GM06990 (cell line): Measurements from ENCODE around the gene ATXN7L1.

Experiments used
- DNase-seq: peaks from one replicate; pipeline ENCODE4 v3.0.0-alpha.2; 2011; ENCODE audit not compliant: insufficient read length; ENCODE audit errors: extremely low read depth
- H3K27me3 ChIP-seq: replicated peaks from 2 replicates; pipeline ENCODE4 v1.6.0; 2011; ENCODE audit warnings: low read length; ENCODE audit not compliant: control insufficient read depth, insufficient read depth
- H3K36me3 ChIP-seq: 2 replicates; pipeline ENCODE4 v1.5.1; 2011; ENCODE audit warnings: low read length; ENCODE audit not compliant: control insufficient read depth, insufficient read depth
- H3K4me3 ChIP-seq: replicated peaks from 2 replicates; pipeline ENCODE4 v1.5.1; 2011; ENCODE audit warnings: low read depth, mild to moderate bottlenecking, control low read depth, low read length
- TF ChIP-seq, protein P1 (sequence below): IDR thresholded peaks from 2 replicates; pipeline ENCODE4 v1.5.1; 2011; ENCODE audit warnings: low read length, control low read depth, mild to moderate bottlenecking, inconsistent platforms; ENCODE audit not compliant: insufficient read depth, poor library complexity, severe bottlenecking

The ATXN7L1 gene

DNA sequence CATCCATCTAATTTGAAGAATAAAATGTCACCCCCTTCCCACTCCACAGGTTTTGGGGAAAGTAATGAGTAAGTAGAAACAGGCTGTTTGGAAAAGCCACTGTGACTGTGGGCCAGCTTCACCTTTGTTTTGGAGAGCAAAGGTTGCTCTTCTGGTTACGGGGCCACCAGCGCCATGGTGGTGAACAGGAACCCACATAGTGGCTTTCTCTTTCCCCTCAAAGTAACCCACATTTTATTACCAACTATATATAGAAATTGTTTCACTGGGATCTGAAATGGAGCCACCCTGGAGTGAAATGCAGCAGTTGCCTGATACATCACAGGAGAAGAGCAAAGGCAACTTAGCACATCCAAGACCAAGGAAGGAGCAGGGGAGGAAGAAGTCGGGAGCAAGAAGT, 182.8 kb downstream of the ATXN7L1 start:
- DNase-seq: no peak
- Histone ChIP-seq H3K36me3 (no peaks in the 10 kb centered on the region), H3K4me3 (no peak overlapping the region), H3K27me3 (no peaks in the 10 kb centered on the region)
- TF ChIP-seq, protein P1, sequence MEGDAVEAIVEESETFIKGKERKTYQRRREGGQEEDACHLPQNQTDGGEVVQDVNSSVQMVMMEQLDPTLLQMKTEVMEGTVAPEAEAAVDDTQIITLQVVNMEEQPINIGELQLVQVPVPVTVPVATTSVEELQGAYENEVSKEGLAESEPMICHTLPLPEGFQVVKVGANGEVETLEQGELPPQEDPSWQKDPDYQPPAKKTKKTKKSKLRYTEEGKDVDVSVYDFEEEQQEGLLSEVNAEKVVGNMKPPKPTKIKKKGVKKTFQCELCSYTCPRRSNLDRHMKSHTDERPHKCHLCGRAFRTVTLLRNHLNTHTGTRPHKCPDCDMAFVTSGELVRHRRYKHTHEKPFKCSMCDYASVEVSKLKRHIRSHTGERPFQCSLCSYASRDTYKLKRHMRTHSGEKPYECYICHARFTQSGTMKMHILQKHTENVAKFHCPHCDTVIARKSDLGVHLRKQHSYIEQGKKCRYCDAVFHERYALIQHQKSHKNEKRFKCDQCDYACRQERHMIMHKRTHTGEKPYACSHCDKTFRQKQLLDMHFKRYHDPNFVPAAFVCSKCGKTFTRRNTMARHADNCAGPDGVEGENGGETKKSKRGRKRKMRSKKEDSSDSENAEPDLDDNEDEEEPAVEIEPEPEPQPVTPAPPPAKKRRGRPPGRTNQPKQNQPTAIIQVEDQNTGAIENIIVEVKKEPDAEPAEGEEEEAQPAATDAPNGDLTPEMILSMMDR: no peak

DNA sequence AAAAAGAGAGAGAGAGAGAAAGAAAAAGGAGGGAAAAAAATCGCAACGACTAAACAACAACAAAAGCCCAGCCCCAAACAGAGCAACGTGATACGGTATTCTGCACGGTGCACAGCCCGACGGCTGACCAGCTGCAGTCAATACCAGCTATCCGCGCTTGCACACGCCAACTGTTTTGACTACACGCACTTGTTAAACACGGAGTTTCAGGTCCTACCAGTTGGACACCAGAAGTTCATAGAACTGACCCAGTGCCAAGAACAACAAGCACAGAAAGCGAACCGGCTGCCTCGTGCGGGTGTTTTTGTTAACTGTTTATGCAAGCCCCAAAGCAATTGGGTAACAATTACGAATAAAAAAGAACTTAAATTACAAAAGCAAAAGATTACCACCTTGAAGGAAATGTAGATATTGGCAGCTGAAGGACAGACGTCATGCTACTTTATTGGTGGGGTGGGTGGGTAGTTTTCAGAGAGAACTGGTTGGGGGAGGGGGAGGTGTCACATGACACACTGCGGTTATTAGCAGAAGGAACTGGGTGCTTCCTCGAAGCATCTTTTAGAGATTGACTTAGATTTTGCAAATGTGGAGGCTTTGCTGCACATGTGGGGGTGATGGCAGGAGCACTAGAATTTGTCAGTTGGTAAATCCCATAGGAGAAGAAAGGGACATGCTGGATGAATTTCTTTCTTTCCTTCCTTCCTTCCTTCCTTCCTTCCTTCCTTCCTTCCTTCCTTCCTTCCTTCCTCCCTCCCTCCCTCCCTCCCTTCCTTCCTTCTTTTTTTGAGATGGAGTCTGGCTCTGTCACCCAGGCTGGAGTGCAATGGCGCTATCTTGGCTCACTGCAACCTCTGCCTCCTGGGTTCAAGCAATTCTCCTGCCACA, 184.5 kb downstream of the ATXN7L1 start:
- peak; percentile 32 for DNase-seq
- H3K27me3 ChIP-seq: no peaks in the 10 kb centered on the region
- H3K4me3 ChIP-seq: peak overlapping the region; percentile 60
- TF ChIP-seq, protein P1: no peak
- H3K36me3 ChIP-seq: no peaks in the 10 kb centered on the region

DNA sequence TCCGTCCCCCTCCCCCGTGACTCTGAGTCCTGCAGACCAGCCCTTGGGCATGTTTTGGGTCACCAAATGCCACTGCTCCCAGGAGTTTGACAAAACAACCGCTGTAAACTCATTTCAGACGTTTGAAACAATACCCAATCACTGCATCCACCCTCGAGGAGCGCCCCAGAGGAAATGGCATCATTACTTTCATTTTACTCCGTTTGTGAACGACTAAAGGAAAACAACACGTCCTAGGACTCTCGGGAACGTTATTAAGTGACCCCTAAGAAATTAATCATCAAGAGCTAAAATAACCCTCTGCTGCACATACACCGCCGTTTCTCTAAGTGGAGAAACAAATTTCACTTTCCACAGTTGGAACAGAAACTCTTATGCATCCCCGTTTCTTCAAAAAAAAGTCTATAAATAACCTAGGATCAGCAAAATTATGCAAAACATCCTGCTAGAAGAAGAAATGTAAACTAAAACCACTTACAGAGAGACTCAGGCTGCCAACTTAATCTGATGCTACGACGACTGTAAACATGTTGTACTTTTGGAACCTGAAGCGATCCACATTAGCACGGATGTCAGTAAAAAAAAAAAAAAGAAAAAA, 185.2 kb downstream of the ATXN7L1 start:
- TF ChIP-seq, protein P1: no peak
- Histone ChIP-seq H3K4me3 (peak overlapping the region; percentile 60), H3K27me3 (no peaks in the 10 kb centered on the region), H3K36me3 (no peaks in the 10 kb centered on the region)
- DNase-seq: peak; percentile 20

DNA sequence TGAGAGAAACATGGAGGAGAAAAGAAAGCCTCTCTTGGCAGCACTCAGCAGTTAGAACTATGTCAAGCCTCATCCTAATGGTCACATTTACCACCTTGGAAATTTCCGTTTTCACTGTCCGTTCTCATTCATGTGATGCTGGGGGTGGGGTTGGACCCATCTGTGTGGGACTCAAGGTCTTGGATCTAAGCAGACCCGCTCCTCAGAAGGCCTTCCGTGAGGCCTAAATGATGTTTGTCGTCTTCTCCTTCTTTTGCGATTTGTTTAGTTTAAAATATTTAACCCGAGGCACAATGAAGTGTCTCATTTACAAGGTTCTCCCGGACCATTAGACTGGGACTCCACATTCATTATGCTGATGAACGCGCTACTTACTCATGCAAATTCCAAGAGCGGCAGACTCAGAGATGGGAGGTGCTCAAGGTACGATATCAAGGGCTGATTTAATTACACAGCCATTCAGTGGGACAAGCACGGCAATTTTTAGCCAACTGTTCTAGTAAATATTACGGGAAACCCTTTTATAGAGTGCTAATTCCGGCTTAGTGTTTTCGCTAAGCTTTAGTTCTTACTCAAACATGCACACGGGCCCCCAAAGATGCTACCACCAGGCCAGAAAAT, 186.0 kb downstream of the ATXN7L1 start:
- H3K27me3 ChIP-seq: no peaks in the 10 kb centered on the region
- H3K36me3 ChIP-seq: no peaks in the 10 kb centered on the region
- TF ChIP-seq, protein P1: no peak
- no peak overlapping the region; the same call in 1 of the 2 replicates for H3K4me3 ChIP-seq
- DNase-seq: no peak

DNA sequence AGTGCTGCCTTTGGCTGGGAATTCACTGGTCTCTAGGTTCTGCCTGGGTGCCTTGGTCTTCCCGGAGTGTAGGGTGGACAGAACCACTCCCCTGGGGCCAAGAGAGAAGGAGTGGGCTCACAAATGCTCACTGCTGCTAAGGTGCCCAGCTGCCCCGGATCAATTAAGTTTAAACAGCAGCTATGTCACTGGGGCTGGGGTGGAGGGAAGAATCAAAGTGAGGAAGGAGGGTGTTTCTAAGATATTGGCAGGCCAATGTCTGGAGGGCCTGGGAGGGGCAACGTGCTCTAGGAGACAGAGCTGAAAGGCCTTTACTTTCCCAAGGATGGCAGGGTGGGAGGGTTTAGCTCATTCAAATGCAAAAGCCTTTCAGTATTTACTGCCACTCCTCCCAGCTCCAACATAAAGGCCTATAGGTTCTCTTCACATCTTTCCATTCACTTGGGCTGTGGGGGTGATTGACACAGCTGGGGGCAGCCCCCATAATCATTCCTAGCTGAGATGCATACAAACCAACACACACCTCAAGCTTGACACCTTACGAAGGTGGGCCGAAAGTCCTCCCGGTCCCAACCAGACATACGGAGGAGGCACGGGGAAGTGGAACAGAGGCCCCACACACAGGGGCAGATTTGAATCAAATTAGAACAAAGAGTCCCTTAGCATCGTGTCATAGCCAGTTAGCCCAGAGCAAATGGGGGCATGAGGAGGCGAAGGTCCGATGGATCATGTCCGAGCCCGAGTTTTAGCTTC, 187.2 kb downstream of the ATXN7L1 start:
- TF ChIP-seq, protein P1: no peak
- Histone ChIP-seq H3K36me3 (no peaks in the 10 kb centered on the region), H3K27me3 (no peaks in the 10 kb centered on the region), H3K4me3 (no peak overlapping the region)
- no peak for DNase-seq
